GM23338 (cell line): ENCODE data around the gene NFATC1.

Source experiments
- CREB1 ChIP-seq: fragments of 250-450 bp; sonication (Bioruptor Pico); IDR thresholded peaks from 2 replicates; pipeline ENCODE4 v1.5.0; 2020; ENCODE audit warnings: low read depth, mild to moderate bottlenecking, moderate library complexity
- CTCF ChIP-seq, 2 experiments: fragments of 200-600 bp in 1 of 2; sonication (generic) in 1 of 2; conservative IDR thresholded peaks; 2 replicates each; pipeline versions ENCODE4 v1.5.1 to v1.6.1; 2016 to 2017; ENCODE audit warnings: antibody characterized with exemption in 2 of 2, low read depth in 2 of 2, mild to moderate bottlenecking in 2 of 2, moderate library complexity in 1 of 2
- EZH2 ChIP-seq: fragments of 200-600 bp; sonication (generic); IDR thresholded peaks from one replicate; pipeline ENCODE4 v1.8.0; 2017; ENCODE audit warnings: antibody characterized with exemption, mild to moderate bottlenecking, low read depth; ENCODE audit not compliant: unreplicated experiment
- EZH2phosphoT487 ChIP-seq: fragments of 200-600 bp; sonication (generic); IDR thresholded peaks from one replicate; pipeline ENCODE4 v1.8.1; 2018; ENCODE audit warnings: antibody characterized with exemption; ENCODE audit not compliant: unreplicated experiment
- JUNB ChIP-seq: IDR thresholded peaks from one replicate; pipeline ENCODE4 v1.6.1; 2016; ENCODE audit warnings: antibody characterized with exemption; ENCODE audit not compliant: unreplicated experiment
- POLR2AphosphoS5 ChIP-seq: IDR thresholded peaks from 2 replicates; pipeline ENCODE4 v1.6.1; 2016; ENCODE audit warnings: antibody characterized with exemption, low read depth
- STAT1 ChIP-seq: IDR thresholded peaks from one replicate; pipeline ENCODE4 v1.6.1; 2016; ENCODE audit warnings: antibody characterized with exemption; ENCODE audit not compliant: unreplicated experiment
- ZNF114 ChIP-seq: fragments of 250-450 bp; sonication (Bioruptor Pico); IDR thresholded peaks from 2 replicates; pipeline ENCODE4 v1.5.0; 2020; ENCODE audit warnings: mild to moderate bottlenecking, moderate library complexity
- ZNF462 ChIP-seq: fragments of 250-450 bp; sonication (Bioruptor Pico); IDR thresholded peaks from 2 replicates; pipeline ENCODE4 v1.5.0; 2020; ENCODE audit warnings: mild to moderate bottlenecking, moderate library complexity
- TF ChIP-seq, protein P1 (sequence below): IDR thresholded peaks from one replicate; pipeline ENCODE4 v1.6.1; 2018; ENCODE audit warnings: antibody characterized with exemption; ENCODE audit not compliant: unreplicated experiment

DNA sequence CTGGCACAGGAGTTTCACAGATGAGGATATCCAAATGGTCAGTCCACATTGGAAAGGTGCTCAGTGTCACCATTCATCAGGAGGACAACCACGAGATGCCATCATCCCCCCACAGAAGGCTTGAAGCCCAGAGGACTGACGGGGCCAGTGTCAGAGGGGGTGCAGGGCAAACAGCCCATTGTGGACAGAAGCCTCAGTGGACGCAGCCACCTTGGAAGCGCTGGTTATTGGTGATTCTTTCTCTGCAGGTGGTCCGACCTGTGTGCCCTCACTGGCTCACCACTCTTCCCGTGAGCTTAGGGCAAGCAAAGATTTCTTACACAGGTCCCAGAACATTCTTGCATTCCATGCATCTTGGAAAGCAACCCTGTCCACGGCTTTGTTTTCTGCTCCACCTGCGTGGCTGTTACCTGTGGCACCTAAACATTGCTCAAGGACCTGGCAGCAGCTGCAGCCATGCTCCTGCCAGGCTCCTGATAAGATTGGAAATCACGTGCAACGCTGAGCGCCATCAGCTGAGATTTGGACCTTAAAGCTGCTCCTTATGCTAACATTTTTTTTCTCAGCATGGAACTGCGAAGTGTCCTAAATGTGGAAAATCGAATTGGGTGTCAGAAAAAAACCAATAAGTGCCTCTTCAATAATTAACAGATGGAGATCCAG is 172.9 kb downstream of the NFATC1 start:
- TF ChIP-seq POLR2AphosphoS5, result no peak
- no peak for TF ChIP-seq CTCF (conservative IDR thresholded peaks at IDR 0.05; ENCODE audit: low read depth in 2 of 2)
- TF ChIP-seq EZH2, result no peak
- TF ChIP-seq, protein P1, sequence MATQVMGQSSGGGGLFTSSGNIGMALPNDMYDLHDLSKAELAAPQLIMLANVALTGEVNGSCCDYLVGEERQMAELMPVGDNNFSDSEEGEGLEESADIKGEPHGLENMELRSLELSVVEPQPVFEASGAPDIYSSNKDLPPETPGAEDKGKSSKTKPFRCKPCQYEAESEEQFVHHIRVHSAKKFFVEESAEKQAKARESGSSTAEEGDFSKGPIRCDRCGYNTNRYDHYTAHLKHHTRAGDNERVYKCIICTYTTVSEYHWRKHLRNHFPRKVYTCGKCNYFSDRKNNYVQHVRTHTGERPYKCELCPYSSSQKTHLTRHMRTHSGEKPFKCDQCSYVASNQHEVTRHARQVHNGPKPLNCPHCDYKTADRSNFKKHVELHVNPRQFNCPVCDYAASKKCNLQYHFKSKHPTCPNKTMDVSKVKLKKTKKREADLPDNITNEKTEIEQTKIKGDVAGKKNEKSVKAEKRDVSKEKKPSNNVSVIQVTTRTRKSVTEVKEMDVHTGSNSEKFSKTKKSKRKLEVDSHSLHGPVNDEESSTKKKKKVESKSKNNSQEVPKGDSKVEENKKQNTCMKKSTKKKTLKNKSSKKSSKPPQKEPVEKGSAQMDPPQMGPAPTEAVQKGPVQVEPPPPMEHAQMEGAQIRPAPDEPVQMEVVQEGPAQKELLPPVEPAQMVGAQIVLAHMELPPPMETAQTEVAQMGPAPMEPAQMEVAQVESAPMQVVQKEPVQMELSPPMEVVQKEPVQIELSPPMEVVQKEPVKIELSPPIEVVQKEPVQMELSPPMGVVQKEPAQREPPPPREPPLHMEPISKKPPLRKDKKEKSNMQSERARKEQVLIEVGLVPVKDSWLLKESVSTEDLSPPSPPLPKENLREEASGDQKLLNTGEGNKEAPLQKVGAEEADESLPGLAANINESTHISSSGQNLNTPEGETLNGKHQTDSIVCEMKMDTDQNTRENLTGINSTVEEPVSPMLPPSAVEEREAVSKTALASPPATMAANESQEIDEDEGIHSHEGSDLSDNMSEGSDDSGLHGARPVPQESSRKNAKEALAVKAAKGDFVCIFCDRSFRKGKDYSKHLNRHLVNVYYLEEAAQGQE, result no peak
- TF ChIP-seq ZNF114 (CRISPR knock-in tag), result no peak
- TF ChIP-seq JUNB, result no peak
- no peak for TF ChIP-seq EZH2phosphoT487
- no peak for TF ChIP-seq ZNF462 (CRISPR knock-in tag)
- TF ChIP-seq CREB1 (CRISPR knock-in tag), result no peak
- TF ChIP-seq STAT1, result no peak
